HG03520 (cell line): ENCODE results near the gene MAPKBP1.

ENCODE experiments used
- ATAC-seq: cut with Tn5 transposase; IDR thresholded peaks from one replicate; pipeline ENCODE4 v1.9.1; 2021; ENCODE audit warnings: mild to moderate bottlenecking, moderate library complexity; ENCODE audit not compliant: unreplicated experiment

The MAPKBP1 gene

DNA sequence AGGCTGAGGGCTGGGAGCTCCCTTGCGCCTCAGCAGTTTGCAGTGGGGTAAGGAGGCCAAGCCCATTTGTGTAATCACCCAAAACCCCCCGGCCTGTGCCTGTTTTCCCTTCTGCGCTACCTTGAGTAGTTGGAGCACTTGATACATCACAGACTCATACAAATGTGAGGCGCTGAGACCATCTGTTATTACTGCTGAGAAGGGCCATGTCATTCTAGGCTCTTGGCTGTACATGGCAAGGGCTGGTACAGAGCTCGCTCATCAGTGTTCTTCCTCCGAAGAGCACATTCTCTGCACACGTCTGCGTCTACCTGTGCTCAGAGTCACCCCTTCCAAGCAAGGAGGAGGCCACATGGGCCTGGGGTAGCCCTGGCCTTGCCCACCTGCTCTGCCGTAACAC lies 73.7 kb downstream of the MAPKBP1 start:
- ATAC-seq = no peak

DNA sequence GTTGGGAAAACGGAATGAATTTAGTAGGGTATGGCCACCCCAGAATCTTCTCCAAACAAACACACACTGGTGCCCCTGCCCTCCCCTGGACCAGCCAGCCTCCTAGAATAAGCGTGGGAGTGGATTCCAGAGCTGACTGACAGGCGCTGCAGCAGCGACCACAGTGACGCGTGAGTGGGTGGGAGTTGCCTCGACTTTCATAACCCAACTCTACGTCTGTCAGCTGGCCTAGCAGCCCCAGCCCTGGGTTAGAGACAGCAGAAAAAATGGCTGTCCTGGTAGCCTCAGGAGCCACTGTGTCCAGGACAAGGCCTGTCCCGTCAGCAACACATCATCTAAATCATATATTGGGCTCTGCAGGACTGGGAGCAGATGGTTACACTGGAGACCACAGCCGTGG lies 74.3 kb downstream of the MAPKBP1 start:
- ATAC-seq = no peak

DNA sequence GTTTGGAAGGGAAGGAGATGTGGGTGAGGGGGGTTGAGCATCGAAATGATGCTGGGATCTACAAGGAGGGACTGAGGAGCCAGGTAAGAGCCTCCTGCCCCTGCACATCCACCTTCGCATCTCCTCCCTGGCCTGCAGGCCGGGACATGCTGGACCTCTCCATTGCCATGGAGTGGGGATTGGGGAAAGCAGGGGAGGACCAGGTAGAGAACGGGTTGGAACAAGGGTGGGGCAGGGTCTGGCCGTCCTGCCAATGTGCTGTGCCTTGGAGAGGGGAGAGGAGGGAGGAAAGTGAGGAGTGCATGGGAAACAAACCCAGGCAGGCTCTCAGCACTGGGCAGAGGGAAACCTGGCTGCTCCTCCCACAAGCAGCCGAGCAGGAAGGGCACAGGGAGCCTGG lies 74.9 kb downstream of the MAPKBP1 start:
- ATAC-seq = no peak

DNA sequence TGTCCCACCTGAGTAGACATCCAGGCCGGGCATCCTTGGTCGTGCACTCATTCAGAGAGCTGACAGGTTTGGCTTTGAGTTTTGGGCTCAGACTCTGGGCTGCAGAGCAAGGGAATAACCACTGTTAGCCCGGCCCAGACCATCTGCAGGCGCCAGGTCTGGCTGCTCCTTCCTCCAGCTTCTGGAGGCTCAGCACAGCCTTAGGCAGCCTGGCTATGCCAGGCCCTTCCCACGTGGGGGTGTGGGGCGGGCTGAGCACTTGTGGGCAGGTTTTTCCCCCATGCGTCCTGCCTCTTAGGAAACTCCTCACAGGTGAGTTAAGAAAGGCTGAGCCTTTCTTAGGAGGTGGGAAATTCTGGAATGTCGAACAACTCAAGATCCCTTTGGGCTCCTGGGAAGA lies 75.6 kb downstream of the MAPKBP1 start:
- no peak for ATAC-seq

DNA sequence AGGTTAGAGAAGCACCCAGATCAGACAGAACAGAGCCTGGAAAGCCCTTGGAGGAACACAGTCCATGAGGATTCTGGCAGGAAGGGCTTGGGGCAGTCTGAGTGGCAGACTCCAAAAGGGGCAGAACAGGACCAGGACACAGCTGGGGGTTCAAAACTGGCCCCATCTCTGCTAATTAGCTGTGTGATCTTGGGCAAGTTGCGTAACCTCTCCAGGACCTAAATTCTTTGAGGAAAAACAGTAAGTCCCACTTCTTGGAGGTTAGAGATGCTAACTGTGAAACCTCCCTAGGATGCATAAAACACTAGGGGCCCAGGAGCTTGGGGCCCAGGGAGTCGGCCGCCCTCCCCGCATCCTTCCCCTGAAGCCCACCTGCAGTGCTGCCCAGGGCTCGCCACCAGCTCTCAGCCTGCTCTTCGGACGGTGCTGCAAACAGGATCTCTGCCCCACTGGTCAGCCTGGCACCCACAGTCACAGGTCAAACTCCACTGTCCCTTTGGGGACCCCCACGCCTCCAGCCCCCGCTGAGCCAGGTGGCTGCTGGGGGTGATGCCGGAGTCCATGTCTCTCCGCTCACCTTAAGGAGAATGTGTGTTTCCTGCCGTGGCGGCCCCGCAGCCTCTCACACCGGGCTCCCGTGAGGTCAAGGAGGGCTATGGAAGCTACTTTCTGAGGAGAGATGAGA lies 76.3 kb downstream of the MAPKBP1 start:
- no peak for ATAC-seq

DNA sequence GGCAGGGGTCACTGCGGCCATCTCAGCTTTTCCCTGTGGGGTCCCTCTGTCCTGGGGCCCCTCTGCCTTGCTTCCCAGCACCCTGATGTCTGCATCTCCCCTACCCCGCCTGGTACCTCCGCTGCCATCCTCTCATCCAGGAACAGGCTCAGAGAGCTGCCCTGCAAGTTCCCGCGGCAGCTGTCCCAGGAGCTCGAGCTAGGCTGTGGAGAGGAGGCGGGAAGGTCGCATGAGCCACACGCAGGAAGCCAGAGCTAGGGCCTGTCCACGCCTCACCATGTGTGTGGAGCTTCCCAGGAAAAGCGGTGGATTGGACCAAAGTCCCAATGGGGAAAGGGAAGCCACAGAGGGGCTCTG lies 76.9 kb downstream of the MAPKBP1 start:
- ATAC-seq = no peak

DNA sequence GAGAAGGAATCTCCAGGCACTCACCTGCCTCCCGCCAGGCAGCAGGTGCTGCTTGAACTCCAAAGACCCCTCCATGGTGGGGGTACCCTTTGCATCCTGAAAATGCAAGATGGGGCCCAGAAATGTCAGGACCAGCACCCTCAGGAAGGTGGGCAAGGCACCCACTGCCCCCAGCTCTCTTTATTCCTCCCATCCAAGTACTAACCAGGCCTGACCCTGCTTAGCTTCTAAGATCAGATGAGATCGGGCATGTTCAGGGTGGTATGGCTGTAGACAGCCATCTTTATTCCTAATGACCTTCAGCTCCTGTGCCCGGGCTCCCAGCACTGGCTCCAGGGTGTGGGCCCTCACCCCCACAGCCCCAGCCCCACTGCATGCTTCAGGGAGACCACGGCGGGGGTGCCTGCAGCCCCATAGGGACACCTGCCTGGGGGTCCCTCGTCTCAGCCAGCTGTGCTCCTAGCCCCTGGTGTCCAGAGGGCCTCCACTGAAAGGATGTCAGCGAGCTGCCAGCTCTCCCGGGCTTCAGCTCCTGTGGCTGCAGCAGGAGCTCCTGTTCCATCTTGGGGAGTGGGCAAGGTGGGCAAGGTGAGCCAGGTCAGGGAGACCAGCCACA lies 77.6 kb downstream of the MAPKBP1 start:
- ATAC-seq = no peak

DNA sequence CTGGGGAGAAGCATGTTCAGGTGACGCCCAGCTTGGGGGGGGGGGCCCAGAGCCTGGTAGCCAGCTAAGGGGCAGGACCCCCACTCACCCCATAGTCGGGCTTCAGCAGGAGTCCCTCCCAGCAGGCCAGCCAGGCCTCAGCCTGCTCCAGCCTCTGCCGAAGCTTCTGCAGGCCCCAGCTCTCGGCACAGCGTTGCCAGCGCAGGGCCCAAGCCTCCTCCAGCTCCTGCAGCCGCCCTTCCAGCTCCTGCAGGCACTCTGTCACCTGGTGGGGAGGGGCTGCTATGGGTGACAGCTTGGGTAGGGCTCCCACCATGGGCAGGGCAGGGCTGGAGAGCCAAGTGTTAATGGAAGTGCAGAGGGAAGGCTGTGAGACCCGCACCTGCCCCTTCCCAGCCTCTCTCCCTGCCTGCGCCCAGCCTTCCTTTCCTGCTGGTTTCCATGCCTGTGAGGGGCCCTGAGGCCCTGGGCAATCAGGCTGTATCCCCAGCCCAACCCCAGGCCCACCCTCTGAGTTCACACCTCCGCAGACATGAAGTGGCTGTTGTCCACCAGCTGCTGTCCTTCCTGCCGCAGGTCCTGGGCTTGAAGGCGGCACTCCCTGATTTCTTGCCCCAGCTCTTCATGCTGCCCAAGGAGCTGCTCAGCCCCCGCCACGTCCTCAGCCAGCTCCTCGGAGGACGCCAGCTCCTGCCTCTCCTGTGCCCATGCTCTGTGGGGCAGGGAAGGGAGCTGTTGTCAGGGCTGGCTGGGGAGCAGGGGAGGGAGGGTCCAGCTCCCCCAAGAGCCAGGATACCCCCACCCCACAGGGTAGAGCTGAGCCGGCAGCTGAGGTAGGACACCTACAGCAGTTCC lies 78.7 kb downstream of the MAPKBP1 start:
- no peak for ATAC-seq

DNA sequence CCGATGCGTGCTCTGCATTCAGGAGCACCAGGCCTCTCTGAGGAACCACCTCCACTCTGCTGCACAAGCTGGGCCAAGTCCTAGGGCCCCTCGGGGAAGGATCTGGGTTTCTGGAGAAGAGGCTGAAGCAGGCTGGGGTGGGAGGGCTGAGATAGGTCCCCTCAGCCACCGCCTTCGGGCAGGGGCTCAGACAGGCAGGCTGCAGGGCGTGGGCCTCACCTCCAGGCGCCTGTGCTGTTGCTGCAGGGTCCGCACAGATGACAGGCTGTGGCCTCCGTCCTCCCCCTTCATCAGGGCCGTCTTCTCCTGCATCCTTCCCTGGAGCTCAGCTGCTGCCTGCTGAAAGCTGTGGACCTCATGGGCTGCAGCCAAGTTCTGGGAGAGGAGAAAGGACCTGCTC lies 79.5 kb downstream of the MAPKBP1 start:
- no peak for ATAC-seq

DNA sequence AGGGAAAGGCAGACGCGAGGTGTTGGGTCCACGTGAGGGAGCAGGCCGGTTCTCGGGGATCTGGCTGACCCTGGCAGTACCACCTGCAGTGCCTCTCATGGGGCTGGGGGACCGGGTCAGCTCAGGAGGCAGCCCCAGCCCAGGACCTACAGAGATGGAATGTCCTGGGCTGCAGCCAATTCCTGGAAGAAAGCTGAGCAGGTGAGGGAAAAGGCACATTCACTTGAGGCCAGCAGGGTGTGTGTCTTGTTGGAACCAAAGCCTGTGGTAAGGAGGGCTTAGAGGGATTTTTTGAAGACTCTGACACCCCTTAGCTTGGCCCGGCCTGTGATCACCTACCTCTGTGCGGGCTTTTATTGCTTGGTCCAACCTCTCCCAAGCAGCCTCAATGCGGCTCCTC lies 80.2 kb downstream of the MAPKBP1 start:
- no peak for ATAC-seq

DNA sequence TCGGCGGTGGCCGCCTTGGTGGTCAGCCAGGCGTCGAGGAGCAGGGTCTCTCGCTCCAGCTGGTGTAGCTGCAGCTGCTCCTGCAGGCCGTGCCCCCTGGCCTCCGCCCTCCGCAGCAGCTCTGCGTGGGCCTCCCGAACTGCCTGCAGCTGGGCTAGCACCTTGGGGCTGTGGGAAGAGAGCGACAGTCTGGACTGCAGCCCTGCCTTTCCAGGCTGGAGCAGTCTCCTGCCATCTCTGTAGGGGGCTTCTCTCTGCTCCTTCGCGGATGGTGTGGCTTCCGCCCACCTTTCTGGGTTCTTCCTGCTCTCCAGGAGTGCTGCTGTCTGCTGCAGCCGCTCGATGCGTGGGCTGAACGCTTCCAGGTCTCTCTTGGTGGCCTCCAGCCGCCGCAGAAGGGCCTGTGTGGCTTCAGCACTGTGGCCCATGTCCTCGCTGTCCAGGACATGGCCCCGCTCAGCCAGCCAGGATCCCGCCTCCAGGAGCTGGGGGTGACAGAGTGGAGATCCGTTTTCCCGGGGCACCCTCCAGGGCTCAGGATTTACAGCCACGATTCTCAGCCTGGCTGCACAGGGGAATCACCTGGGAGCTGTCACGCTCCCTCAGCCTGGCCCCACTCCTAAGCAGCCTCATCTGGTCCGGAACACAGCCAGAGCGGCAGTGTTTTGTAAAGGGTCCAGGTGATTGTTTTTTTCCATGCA lies 81.1 kb downstream of the MAPKBP1 start:
- ATAC-seq = no peak

DNA sequence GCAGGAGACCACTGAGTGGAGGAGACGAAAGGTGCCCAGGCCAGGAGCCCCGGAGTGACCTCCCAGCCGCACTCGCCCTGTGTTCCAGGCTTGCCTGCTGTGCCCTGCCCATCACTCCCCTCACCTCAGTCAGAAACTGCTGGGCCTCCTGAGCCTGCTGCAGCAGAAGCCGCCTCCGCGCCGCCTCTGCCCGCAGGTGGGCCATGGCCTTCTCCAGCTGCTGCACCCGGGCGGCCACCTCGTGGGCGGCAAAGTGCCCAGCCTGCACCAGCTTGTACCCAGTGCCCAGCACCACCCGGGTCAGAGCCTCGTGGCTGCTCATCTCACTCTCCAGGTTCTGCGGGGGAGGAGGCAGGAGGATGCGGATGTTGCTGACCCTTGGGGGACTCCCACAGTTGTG lies 82.0 kb downstream of the MAPKBP1 start:
- no peak for ATAC-seq

DNA sequence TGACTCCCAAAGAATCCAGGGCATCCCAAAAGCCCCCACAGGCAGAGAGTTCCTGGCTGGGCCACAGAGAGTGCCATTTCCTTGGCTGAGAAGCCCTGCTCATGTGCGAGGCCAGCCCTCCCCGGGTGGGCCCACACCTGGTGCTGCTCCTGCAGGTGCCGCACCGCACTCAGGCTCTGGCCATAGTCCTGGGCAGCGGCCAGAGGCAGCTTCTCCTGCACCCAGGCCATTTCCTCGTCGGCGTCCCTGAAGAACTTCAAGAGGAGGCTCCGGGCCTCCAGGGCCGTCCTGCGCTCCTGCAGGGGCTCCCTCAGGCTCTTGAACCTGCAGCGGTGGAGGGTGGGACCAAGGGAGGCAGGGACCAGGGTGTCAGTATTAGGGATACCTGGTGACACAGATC lies 82.4 kb downstream of the MAPKBP1 start:
- no peak for ATAC-seq

DNA sequence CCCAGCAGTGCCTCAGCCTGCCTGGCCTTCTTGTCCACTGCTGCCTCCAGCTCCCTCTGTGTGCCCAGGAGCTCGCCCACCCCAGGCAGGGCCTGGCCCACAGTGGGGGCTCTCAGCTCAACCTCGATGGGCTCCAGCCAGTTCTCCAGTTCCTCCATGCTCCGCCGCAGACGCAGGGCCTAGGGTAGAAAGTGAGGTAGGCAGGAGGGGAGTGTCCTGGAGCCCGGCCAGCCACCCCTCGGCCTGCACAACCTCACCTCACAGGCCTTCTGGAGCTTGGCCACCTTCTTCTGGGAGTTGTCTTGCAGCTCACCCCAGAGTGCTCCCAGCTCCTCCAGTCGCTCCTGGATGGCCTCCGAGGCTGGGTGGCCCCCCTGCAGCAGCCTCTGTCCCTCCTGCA lies 83.0 kb downstream of the MAPKBP1 start:
- no peak for ATAC-seq

DNA sequence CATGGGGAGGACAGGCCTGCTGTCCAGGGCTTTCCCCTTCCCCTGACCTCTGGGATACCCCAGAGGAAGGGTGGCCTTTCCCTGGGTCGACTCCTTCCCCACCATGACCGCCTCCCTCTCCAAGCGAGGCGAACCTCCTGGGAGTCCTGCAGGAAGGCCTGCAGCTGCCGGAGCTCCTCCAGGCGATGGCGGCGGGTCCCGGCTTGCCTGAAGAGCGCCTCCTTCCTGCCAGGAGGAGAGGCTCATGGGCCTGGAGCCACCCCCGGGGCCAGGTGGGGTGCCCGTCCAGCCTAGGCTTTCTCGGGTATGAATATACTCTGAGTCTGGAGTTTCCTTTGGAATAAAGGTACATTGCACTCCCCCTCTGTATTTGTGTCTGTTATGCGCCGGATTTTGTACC lies 84.5 kb downstream of the MAPKBP1 start:
- no peak for ATAC-seq

DNA sequence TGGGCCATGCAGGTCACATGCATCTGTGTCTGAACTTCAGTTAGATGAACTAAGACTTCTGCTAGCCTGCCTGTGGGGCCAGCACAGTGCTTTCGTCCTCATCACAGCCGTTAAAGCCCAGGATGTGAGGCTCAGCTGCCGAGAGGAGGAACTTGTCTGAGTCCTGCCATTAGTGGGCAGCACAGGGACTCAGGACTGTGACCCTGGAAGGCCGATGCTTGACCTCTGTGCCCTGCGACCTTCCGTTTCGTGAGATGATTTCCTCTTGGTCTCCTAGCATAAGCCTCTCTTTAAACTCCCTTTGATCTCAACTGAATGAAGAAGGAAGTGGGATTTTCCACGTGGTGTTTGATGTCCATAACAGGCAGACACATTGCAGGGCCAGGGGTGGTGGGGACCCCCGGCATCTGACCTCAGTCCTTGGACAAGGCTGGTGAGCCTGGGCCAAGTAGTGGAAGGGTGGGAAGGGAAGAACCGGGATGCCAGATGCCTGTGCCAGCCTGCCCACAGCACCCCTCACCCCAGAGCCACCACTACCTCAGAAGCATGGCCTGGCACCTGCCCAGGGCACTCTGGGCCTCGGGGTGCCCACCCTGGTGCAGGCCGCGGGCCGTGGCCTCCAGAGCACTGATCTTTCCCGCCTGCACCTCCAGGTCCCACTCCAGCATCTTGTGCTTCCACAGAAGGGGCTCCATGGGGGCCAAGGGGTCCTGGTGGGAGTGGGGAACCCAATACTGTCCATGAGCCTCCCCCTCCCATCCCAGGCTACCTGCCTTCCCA lies 86.0 kb downstream of the MAPKBP1 start:
- ATAC-seq = no peak

DNA sequence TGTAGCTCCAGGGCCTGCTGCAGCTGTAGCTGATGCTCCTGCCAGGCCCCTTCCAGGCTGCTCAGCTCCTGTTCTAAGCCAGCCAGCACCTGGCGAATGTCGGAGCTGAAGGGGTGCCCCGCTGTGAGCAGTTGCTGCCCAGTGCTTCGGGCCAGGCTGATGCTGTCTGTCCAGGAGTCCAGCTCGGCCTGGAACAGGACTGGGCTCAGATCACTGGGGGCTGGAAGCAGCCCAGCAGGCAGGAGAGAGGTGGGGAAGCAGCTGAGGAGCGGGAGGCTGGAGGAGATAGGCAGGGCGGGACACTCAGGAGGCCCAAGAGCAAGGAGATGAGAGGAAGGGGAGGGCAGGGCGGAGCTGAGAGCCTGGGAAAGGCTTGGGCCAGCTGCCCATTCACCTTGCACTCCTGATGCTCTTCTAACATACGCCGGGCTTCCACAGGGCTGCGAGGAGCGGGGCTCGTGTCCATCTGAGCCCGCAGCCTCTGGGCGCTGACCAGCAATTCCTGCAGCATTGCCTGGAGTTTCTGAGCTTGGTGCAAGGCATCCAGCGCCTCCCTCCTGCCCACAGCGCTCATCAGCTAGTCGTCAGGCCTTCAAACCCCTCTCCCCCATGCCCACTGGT lies 87.6 kb downstream of the MAPKBP1 start:
- no peak for ATAC-seq

DNA sequence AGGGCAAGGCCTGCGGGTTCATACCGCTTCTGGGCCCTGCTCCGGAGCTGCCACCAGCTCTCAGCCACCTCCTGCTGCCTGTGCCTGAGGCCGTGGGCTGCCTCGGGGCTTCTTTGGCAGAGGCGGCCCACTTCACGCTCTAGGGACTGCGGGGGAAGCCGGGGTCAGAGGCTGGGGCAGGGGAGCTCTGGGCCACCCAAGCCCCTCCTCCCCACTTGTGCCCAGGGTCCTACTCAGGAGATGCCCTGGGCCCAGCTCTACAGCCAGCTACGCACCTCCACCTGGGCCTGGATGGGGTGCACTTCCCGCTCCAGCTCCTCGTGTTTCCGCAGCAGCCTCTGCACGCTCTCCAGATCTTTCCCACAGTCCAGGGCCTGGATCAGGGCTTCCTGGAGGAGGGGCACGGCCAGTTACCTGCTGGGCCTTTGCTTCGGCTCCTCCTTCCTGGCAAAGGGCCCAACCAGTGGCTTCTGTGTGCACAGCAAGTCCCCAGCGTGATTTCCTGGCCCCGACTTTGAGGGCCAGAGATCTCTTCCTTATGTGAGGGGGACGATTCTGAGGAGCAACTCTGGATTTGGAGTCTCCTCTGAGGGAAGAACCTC lies 88.3 kb downstream of the MAPKBP1 start:
- ATAC-seq = no peak

DNA sequence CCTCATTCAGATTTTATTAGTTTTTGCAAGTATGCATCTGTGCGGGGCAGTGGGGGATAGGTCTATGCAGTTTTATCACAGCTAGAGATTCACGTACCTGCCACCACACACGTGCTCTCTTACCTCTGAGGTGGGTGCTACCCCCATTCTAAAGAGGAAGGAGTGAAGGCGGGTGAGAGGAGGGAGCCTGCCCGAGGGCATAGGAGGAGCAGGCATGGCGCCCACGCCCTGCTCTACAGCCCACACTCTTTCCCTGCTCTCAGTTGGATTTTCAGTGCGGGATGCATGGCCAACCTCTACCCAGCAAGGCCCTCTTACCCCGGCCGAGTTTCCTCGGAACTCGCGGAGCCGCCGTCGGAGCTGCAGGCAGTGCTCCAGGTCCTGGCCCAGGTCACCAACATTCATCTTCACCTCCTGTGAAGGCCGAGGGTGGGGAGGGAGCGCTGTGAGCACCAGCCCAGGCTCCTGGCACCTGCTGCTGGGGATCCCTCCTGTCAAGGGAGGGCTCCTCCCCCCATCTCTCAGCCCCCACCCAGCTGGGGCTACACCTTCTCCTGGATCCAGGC lies 91.3 kb downstream of the MAPKBP1 start:
- no peak for ATAC-seq

DNA sequence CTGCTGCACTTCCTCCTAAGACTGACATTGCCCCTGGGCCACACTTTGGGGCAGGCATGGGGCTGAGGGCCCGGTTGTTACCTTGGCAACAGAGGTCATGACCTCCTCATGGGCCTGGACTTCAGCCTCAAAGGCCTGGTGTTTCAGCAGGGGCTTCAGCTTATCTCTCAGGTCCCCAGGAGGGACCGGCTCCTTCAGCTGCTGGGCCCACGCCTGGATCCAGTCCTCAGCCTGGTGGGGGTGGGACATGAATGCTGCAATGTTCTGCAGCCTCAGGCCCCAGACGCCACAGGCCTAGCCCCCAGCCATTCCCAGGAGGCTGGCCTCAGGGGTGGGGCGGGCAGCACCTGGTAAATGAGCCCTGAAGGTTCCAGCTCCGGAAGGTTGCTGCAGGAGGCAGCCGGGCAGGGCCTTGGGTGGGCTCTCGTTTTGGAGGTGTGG lies 92.0 kb downstream of the MAPKBP1 start:
- ATAC-seq = no peak
